Stimulated activated naive B cell treated with anti-CD40 and anti-IgM and Interleukin-4, amounts not matched to agents 10 μg/mL and 1 μg/mL and 100 μg/mL, for 72 hours (primary cell): Measurements from ENCODE around the gene ARHGAP44.

Experiments
- ATAC-seq, 2 donors: fragments of 150-1000 bp; cut with Tn5 transposase; replicated peaks; 2 replicates each; pipeline ENCODE4 v1.10.0; 2021; ENCODE audit warnings: moderate library complexity in 1 of 2
- DNase-seq: peaks from one replicate; pipeline ENCODE4 v3.0.0; 2021
- H3K27ac Mint-ChIP-seq: one replicate; pipeline ENCODE4 v1.8.0; 2022; ENCODE audit warnings: mild to moderate bottlenecking, mixed read lengths
- H3K27me3 Mint-ChIP-seq, 2 donors: one replicate each; pipeline ENCODE4 v1.8.0; 2022; ENCODE audit warnings: mixed read lengths in 2 of 2
- H3K36me3 Mint-ChIP-seq, 2 donors: one replicate each; pipeline ENCODE4 v1.8.0; 2022; ENCODE audit warnings: mixed read lengths in 2 of 2, mild to moderate bottlenecking in 1 of 2
- H3K4me1 Mint-ChIP-seq, 2 donors: one replicate each; pipeline ENCODE4 v1.8.0; 2022; ENCODE audit warnings: mixed read lengths in 2 of 2, mild to moderate bottlenecking in 1 of 2
- H3K4me3 Mint-ChIP-seq, 2 donors: one replicate each; pipeline ENCODE4 v1.8.0; 2022; ENCODE audit warnings: mild to moderate bottlenecking in 2 of 2, mixed read lengths in 2 of 2, moderate library complexity in 1 of 2
- H3K9me3 Mint-ChIP-seq, 2 donors: one replicate each; pipeline ENCODE4 v1.8.0; 2022; ENCODE audit warnings: mixed read lengths in 2 of 2, mild to moderate bottlenecking in 1 of 2

The ARHGAP44 gene

GRCh38 chr17:12789481-12790248, at the start of gene ARHGAP44:
ARHGAP44 (plus strand) TSS chr17:12789498; CDS start chr17:12789839, 341 bp downstream.
- peak within 1 kb of the TSS; percentile 75 for H3K27ac Mint-ChIP-seq
- H3K4me3 Mint-ChIP-seq: peak within 1 kb of the TSS; percentile 90 to 93
- H3K36me3 Mint-ChIP-seq: peaks cover 3% of the 10 kb centered on the region in 2 donors
- H3K27me3 Mint-ChIP-seq: peaks cover 36 to 73% of the 10 kb centered on the region in 2 donors
- peaks cover 0 to 1% of the 10 kb centered on the region in 2 donors for H3K9me3 Mint-ChIP-seq
- DNase-seq (peak; percentile 52), ATAC-seq (peak; percentile 83 to 89)
- peaks cover 7 to 10% of the 10 kb centered on the region in 2 donors for H3K4me1 Mint-ChIP-seq

- DNase-seq: no peak
- no peaks in the 10 kb centered on the region for H3K4me1 Mint-ChIP-seq
- no peaks in the 10 kb centered on the region for H3K9me3 Mint-ChIP-seq
- no peaks in the 10 kb centered on the region for H3K27me3 Mint-ChIP-seq
- ATAC-seq: no peak
- no peaks in the 10 kb centered on the region for H3K36me3 Mint-ChIP-seq
- no peak overlapping the region for H3K4me3 Mint-ChIP-seq
- H3K27ac Mint-ChIP-seq: no peak overlapping the region
Observed at GRCh38 chr17:12739500-12739899, 49.8 kb upstream of the ARHGAP44 start.

- Mint-ChIP-seq H3K4me3 (no peak overlapping the region), H3K27me3 (peaks cover 0 to 7% of the 10 kb centered on the region in 2 donors), H3K4me1 (no peaks in the 10 kb centered on the region), H3K36me3 (no peaks in the 10 kb centered on the region), H3K27ac (no peak overlapping the region), H3K9me3 (no peaks in the 10 kb centered on the region)
- no peak for DNase-seq
- ATAC-seq: no peak
Observed at GRCh38 chr17:12743046-12743445, 46.3 kb upstream of the ARHGAP44 start.

DNA sequence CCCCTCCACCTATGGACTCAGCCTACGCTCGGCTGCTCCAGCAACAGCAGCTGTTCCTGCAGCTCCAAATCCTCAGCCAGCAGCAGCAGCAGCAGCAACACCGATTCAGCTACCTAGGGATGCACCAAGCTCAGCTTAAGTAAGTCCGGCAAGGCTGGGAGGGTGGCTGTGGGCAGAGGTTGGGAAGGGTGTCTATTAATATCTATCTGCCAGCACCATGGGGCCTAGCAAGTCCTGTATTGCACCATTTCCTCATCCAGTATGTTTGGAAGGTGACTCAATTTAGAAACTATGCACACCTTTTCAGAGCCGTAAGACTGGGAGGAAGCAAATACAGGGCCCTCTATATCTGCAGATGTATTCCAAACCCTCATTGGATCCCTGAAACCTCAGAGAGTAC, 45.0 kb upstream of the ARHGAP44 start:
- ATAC-seq (no peak), DNase-seq (no peak)
- peaks cover 0 to 7% of the 10 kb centered on the region in 2 donors for H3K27me3 Mint-ChIP-seq
- no peaks in the 10 kb centered on the region for H3K36me3 Mint-ChIP-seq
- H3K9me3 Mint-ChIP-seq: no peaks in the 10 kb centered on the region
- no peak overlapping the region for H3K4me3 Mint-ChIP-seq
- no peaks in the 10 kb centered on the region for H3K4me1 Mint-ChIP-seq
- H3K27ac Mint-ChIP-seq: no peak overlapping the region

- peaks cover 0 to 7% of the 10 kb centered on the region in 2 donors for H3K27me3 Mint-ChIP-seq
- DNase-seq (no peak), ATAC-seq (no peak)
- no peaks in the 10 kb centered on the region for H3K36me3 Mint-ChIP-seq
- H3K27ac Mint-ChIP-seq: no peak overlapping the region
- H3K4me3 Mint-ChIP-seq: no peak overlapping the region
- H3K9me3 Mint-ChIP-seq: no peaks in the 10 kb centered on the region
- H3K4me1 Mint-ChIP-seq: no peaks in the 10 kb centered on the region
Observed at GRCh38 chr17:12744786-12745185, 44.5 kb upstream of the ARHGAP44 start.

DNA sequence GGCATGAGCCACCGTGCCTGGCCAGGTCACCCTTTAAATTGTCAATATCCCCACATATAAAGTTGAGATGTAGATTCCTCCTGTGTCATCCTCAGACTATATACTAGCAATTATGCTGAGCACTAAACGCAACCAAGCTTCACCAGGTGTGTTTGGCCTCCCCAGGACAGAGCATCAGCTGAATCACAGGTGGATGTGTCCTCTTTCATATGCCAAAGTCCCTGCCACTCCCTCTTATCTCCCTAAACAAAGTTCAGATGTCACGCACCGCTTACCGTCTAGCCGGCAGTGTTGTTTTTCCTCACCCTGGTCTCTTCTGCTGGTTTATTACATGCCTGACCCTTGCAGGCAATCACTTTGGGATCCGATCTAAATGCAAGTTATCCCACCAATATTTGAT, 43.8 kb upstream of the ARHGAP44 start:
- Mint-ChIP-seq H3K27ac (no peak overlapping the region), H3K4me3 (no peak overlapping the region), H3K36me3 (no peaks in the 10 kb centered on the region), H3K4me1 (no peaks in the 10 kb centered on the region), H3K27me3 (peaks cover 0 to 7% of the 10 kb centered on the region in 2 donors), H3K9me3 (no peaks in the 10 kb centered on the region)
- ATAC-seq: no peak
- DNase-seq: no peak

- H3K36me3 Mint-ChIP-seq: no peaks in the 10 kb centered on the region
- peaks cover 3 to 5% of the 10 kb centered on the region in 2 donors for H3K27me3 Mint-ChIP-seq
- no peak for ATAC-seq
- H3K27ac Mint-ChIP-seq: no peak overlapping the region
- no peak for DNase-seq
- H3K9me3 Mint-ChIP-seq: peaks cover 2 to 4% of the 10 kb centered on the region in 2 donors
- no peak overlapping the region for H3K4me3 Mint-ChIP-seq
- no peaks in the 10 kb centered on the region for H3K4me1 Mint-ChIP-seq
Observed at GRCh38 chr17:12756786-12757185, 32.5 kb upstream of the ARHGAP44 start.

DNA sequence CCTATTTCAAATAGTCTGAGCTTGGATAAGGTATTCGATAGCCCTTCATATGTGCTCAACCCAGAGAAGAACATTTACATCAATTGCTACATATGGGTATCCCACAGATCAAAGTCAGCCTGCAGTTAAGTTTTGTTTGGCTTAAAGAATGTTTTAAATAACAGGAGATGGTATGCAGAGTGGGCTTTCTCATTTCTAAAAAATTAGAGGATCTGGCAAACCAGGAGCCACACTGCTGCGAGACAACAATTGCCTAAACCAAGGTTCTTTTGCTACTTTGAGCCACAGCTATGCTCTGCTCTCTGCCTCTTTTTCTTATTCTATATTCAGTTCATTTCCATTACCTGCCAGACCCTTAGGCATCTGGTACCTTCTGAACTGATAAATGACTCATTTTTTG, 30.2 kb upstream of the ARHGAP44 start:
- DNase-seq: no peak
- Mint-ChIP-seq H3K36me3 (no peaks in the 10 kb centered on the region), H3K9me3 (peaks cover 0 to 5% of the 10 kb centered on the region in 2 donors), H3K27ac (no peak overlapping the region), H3K27me3 (no peaks in the 10 kb centered on the region), H3K4me3 (no peak overlapping the region), H3K4me1 (no peaks in the 10 kb centered on the region)
- no peak for ATAC-seq

DNA sequence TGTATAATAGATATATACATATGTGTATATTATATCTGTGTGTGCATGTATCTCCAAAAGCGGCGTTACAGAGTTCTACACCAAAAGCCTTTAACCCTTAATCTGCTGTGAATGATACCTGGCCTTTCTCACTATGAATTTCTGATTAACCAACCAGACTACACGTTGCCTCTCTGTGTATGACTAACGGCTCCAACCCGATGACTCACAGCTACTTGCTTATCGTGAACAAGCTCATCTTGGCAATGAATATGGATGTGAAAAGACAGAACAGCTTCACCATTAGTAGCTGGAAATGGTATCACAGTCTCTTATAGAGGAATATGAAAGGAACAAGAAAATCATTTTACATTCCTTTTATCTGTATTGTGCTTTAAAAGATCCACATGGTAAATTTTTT, 23.8 kb upstream of the ARHGAP44 start:
- H3K4me1 Mint-ChIP-seq: no peaks in the 10 kb centered on the region
- no peaks in the 10 kb centered on the region for H3K36me3 Mint-ChIP-seq
- H3K27me3 Mint-ChIP-seq: peaks cover 0 to 4% of the 10 kb centered on the region in 2 donors
- H3K27ac Mint-ChIP-seq: no peak overlapping the region
- ATAC-seq (no peak), DNase-seq (no peak)
- H3K4me3 Mint-ChIP-seq: no peak overlapping the region
- H3K9me3 Mint-ChIP-seq: peaks cover 0 to 4% of the 10 kb centered on the region in 2 donors

DNA sequence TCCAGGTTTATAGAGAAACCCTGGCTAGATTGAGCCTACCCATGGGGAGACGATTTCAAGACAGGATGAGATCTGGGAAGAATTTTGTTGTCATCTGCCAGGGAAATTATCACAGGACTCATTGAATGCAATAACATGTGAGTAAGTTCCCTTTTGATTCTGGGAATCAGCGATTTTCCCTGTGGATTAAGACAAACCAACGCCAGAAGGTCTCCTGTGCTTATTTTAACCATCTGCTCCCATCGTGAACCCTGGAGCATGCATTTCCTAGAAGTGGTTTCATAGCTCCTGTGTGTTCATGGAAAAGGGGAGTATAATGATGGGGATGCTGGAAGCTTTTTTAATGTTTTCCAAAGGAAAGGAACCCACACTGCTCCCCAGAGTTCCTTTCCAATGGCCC, 21.0 kb upstream of the ARHGAP44 start:
- no peaks in the 10 kb centered on the region for H3K4me1 Mint-ChIP-seq
- no peaks in the 10 kb centered on the region for H3K36me3 Mint-ChIP-seq
- DNase-seq: no peak
- H3K27me3 Mint-ChIP-seq: peaks cover 0 to 4% of the 10 kb centered on the region in 2 donors
- H3K9me3 Mint-ChIP-seq: peaks cover 0 to 1% of the 10 kb centered on the region in 2 donors
- H3K27ac Mint-ChIP-seq: no peak overlapping the region
- H3K4me3 Mint-ChIP-seq: no peak overlapping the region
- no peak for ATAC-seq

- Mint-ChIP-seq H3K36me3 (no peaks in the 10 kb centered on the region), H3K4me1 (no peaks in the 10 kb centered on the region), H3K27me3 (peaks cover 0 to 4% of the 10 kb centered on the region in 2 donors), H3K4me3 (no peak overlapping the region), H3K9me3 (peaks cover 0 to 1% of the 10 kb centered on the region in 2 donors), H3K27ac (no peak overlapping the region)
- no peak for ATAC-seq
- no peak for DNase-seq
Observed at GRCh38 chr17:12769981-12770380, 19.3 kb upstream of the ARHGAP44 start.

DNA sequence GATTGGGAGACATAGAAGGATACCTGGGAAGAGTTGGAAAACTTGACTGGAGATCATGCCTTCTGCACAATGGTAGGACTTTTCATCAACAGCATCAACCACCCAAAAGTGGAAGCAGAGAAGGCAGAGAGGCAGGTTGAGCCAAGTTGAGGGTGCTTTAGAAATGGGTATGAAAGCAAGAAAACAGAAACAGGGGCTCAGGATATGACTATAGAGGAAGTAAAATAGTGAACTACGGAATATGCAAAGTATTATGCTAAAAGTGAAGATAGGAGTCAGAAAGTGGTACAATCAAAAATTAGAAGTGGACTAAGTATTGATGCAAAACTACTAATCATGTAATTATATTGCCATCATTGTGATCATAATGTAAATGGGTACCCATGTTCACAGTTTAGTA, 16.1 kb upstream of the ARHGAP44 start:
- H3K36me3 Mint-ChIP-seq: no peaks in the 10 kb centered on the region
- no peaks in the 10 kb centered on the region for H3K4me1 Mint-ChIP-seq
- DNase-seq: no peak
- no peak for ATAC-seq
- H3K4me3 Mint-ChIP-seq: no peak overlapping the region
- H3K27ac Mint-ChIP-seq: no peak overlapping the region
- H3K27me3 Mint-ChIP-seq: peaks cover 0 to 4% of the 10 kb centered on the region in 2 donors
- peaks cover 0 to 1% of the 10 kb centered on the region in 2 donors for H3K9me3 Mint-ChIP-seq

- Mint-ChIP-seq H3K36me3 (peaks cover 3% of the 10 kb centered on the region in 2 donors), H3K4me1 (peaks cover 7 to 10% of the 10 kb centered on the region in 2 donors), H3K4me3 (peak overlapping the region; percentile 81 to 93), H3K27me3 (peaks cover 36 to 73% of the 10 kb centered on the region in 2 donors), H3K9me3 (peaks cover 0 to 1% of the 10 kb centered on the region in 2 donors), H3K27ac (no peak overlapping the region)
- no peak for DNase-seq
- ATAC-seq: peak; percentile 88 to 90
Observed at GRCh38 chr17:12789075-12789480, 220 bp upstream of the ARHGAP44 start.

DNA sequence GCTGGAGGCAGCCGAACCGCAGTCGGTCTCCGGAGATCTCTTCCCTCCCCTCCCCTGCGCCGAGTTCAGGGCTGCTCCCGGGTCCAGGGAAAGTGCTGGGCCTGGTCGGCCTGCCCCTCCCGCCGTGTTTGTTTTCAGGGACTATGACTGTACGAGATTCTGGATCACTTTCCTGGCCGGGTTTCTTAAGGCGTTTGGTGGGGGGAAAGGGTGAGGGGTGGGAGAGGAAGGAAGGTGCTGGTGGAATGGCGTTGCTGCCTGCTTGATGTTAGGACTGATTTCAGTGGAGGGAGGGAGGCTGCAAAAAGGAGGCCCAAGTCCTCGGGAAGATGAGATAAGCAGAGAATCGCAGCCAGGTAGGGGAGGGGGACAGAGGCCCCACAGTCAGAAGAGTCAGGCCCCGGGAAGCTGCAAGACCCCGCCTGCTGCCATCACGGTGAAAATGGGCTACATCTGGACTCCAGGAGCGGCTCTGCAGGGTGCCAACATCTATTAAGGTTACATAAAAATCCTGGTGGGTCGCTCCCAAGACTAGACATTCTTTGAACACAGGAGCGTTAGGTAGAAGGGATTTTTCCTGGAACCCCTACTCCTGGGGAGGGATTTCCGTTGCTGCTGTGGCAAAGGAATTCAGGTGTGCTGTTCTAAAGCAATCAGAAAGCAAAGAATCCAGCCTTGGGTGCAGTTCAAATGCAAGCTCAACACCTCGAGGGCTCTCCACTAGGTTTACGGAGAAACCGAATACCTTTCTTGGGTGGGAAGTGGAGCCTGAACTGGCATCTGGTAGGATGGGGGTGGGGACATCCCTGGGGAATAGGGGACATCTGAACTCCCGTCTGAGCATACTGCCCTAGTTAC, 1.2 kb downstream of the ARHGAP44 start:
- Mint-ChIP-seq H3K27me3 (peaks cover 35 to 71% of the 10 kb centered on the region in 2 donors), H3K27ac (peak overlapping the region; percentile 75), H3K4me1 (peaks cover 7 to 10% of the 10 kb centered on the region in 2 donors), H3K9me3 (peaks cover 0 to 1% of the 10 kb centered on the region in 2 donors), H3K4me3 (peak overlapping the region; percentile 90 to 93), H3K36me3 (peaks cover 3% of the 10 kb centered on the region in 2 donors)
- ATAC-seq (no peak), DNase-seq (no peak)
